OCI-LY1 (cell line): ENCODE results near the gene YDJC.

Source experiments
- H2AFZ ChIP-seq: fragments of 200-600 bp; sonication (generic), shearing (Covaris generic); 2 replicates; pipeline ENCODE4 v1.6.0; 2014; ENCODE audit warnings: antibody characterized with exemption, mild to moderate bottlenecking, low read length
- H3F3A ChIP-seq: fragments of 200-600 bp; sonication (generic), shearing (Covaris generic); 2 replicates; pipeline ENCODE4 v1.6.0; 2014; ENCODE audit warnings: mild to moderate bottlenecking, antibody characterized with exemption, low read length, moderate library complexity; ENCODE audit not compliant: insufficient read depth
- H3K27ac ChIP-seq: fragments of 200-600 bp; sonication (generic); 2 replicates; pipeline ENCODE4 v1.5.1; 2014; ENCODE audit warnings: low read length, mixed run types, mild to moderate bottlenecking, low read depth; ENCODE audit not compliant: poor library complexity, severe bottlenecking
- H3K27me3 ChIP-seq: fragments of 200-600 bp; sonication (generic); 2 replicates; pipeline ENCODE4 v1.6.0; 2014; ENCODE audit warnings: antibody characterized with exemption, mild to moderate bottlenecking, low read length, moderate library complexity; ENCODE audit not compliant: insufficient read depth
- H3K36me3 ChIP-seq: fragments of 200-600 bp; sonication (generic); 2 replicates; pipeline ENCODE4 v1.6.1; 2014; ENCODE audit warnings: mild to moderate bottlenecking, antibody characterized with exemption, low read length, moderate library complexity, mixed read lengths; ENCODE audit not compliant: insufficient read depth
- H3K4me1 ChIP-seq: fragments of 200-600 bp; sonication (generic); 2 replicates; pipeline ENCODE4 v1.5.1; 2014; ENCODE audit warnings: mild to moderate bottlenecking, low read length, moderate library complexity; ENCODE audit not compliant: insufficient read depth, severe bottlenecking
- H3K4me2 ChIP-seq: fragments of 200-600 bp; sonication (generic), shearing (Covaris generic); 2 replicates; pipeline ENCODE4 v1.6.1; 2014; ENCODE audit warnings: low read length
- H3K4me3 ChIP-seq: fragments of 200-600 bp; sonication (generic); 2 replicates; pipeline ENCODE4 v1.5.1; 2014; ENCODE audit warnings: low read length, low read depth, mild to moderate bottlenecking, mixed read lengths; ENCODE audit not compliant: poor library complexity, severe bottlenecking
- H3K79me2 ChIP-seq: fragments of 200-600 bp; shearing (Covaris generic); 2 replicates; pipeline ENCODE4 v1.6.1; 2016; ENCODE audit warnings: mixed run types, low read length, mixed read lengths; ENCODE audit not compliant: insufficient read depth
- H3K9ac ChIP-seq: fragments of 200-600 bp; sonication (generic), shearing (Covaris generic); 2 replicates; pipeline ENCODE4 v1.6.1; 2014; ENCODE audit warnings: mild to moderate bottlenecking, low read length, mixed read lengths
- H3K9me2 ChIP-seq: fragments of 200-600 bp; sonication (generic), shearing (Covaris generic); 2 replicates; pipeline ENCODE4 v1.6.1; 2014; ENCODE audit warnings: low read depth, mild to moderate bottlenecking, low read length, mixed read lengths
- H3K9me3 ChIP-seq: fragments of 200-600 bp; shearing (Covaris generic); 2 replicates; pipeline ENCODE4 v1.6.1; 2014; ENCODE audit warnings: low read length, mixed read lengths
- H4K20me1 ChIP-seq: fragments of 200-600 bp; sonication (generic), shearing (Covaris generic); 2 replicates; pipeline ENCODE4 v1.6.0; 2016; ENCODE audit warnings: mild to moderate bottlenecking, low read length; ENCODE audit not compliant: insufficient read depth
- EZH2 ChIP-seq: fragments of 200-600 bp; sonication (generic), shearing (Covaris generic); IDR thresholded peaks from 2 replicates; pipeline ENCODE4 v1.8.0; 2017; ENCODE audit warnings: borderline replicate concordance, mixed run types, mild to moderate bottlenecking, antibody characterized with exemption, low read length, moderate library complexity, mixed read lengths
- TF ChIP-seq, protein P1 (sequence below): fragments of 200-600 bp; sonication (generic), shearing (Covaris generic); IDR thresholded peaks from 2 replicates; pipeline ENCODE4 v1.5.1; 2017; ENCODE audit warnings: mild to moderate bottlenecking, antibody characterized with exemption, low read length, moderate library complexity, mixed read lengths

YDJC gene

DNA sequence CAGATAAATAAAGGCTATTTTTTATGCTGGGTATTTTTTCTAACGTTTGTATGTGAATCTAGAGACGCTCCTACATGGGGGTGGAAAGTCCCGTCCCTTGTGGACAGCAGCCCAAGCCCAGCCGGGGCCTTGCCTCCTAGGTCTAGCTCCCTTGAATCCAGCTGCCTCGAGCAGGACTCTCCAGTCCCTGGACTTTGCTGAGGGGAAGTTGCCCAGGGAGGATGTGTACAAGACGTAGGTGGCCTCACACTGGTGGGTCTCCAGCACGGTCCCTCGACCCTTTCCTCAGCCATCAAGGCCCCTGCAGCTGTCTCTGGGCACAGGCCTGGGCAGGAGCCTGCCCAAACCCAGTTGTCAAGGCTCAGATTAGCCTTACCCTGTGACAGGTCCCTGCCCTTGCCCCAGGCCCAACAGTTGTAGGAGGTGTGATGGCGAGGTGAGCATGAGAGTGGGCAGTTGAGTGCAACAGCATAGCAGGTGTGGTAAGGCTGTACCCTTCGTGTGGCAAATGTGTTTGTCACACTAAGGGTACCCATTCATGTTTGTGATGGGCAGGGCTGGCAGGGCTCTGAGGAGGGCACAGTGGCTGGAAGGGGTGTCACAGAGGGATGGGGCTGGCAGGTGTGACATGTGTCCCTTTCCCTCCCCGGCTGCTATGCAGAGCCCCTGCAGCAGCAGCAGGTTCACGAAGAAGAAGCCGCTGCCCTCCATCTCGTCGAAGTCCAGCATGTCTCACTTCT is 6.1 kb upstream of the YDJC start:
- no peaks in the 10 kb centered on the region for H4K20me1 ChIP-seq
- H3K4me1 ChIP-seq: peaks cover 3% of the 10 kb centered on the region
- H3K36me3 ChIP-seq: no peaks in the 10 kb centered on the region
- H3K79me2 ChIP-seq: no peaks in the 10 kb centered on the region
- no peaks in the 10 kb centered on the region for H3K9me2 ChIP-seq
- H3F3A ChIP-seq: no peaks in the 10 kb centered on the region
- H3K9me3 ChIP-seq: no peaks in the 10 kb centered on the region
- H3K4me2 ChIP-seq: no peak overlapping the region
- TF ChIP-seq, protein P1, sequence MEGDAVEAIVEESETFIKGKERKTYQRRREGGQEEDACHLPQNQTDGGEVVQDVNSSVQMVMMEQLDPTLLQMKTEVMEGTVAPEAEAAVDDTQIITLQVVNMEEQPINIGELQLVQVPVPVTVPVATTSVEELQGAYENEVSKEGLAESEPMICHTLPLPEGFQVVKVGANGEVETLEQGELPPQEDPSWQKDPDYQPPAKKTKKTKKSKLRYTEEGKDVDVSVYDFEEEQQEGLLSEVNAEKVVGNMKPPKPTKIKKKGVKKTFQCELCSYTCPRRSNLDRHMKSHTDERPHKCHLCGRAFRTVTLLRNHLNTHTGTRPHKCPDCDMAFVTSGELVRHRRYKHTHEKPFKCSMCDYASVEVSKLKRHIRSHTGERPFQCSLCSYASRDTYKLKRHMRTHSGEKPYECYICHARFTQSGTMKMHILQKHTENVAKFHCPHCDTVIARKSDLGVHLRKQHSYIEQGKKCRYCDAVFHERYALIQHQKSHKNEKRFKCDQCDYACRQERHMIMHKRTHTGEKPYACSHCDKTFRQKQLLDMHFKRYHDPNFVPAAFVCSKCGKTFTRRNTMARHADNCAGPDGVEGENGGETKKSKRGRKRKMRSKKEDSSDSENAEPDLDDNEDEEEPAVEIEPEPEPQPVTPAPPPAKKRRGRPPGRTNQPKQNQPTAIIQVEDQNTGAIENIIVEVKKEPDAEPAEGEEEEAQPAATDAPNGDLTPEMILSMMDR: no peak
- no peak for TF ChIP-seq EZH2
- H3K4me3 ChIP-seq: no peak overlapping the region
- no peaks in the 10 kb centered on the region; the same call in 1 of the 2 replicates for H3K27me3 ChIP-seq
- no peak overlapping the region for H2AFZ ChIP-seq
- H3K27ac ChIP-seq: no peak overlapping the region
- H3K9ac ChIP-seq: no peak overlapping the region

DNA sequence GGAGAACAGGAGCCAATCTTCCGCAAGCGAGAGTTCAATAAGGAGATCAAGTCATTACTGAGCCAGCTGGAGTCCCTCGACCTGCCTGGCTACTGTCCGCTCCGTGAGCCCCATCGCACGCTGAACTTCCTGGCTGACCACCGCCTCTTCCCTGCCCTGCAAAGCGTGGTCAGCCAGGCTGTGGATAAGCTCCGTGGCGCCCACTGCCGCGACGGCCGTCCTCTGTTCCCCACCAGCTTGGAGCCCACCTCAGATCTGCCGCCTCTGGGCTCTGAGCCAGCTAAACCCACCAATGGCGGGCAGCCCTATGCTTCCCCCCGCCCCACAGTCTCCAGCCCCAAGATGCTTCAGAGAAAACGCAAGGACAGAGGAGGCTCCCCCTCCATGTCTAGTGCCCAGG is 5.0 kb upstream of the YDJC start:
- Histone ChIP-seq H3K79me2 (no peaks in the 10 kb centered on the region), H3K27me3 (no peaks in the 10 kb centered on the region; the same call in 1 of the 2 replicates), H3K27ac (no peak overlapping the region), H3K9ac (no peak overlapping the region), H3F3A (no peaks in the 10 kb centered on the region), H3K4me2 (no peak overlapping the region), H3K36me3 (no peaks in the 10 kb centered on the region), H2AFZ (no peak overlapping the region), H4K20me1 (no peaks in the 10 kb centered on the region), H3K9me3 (no peaks in the 10 kb centered on the region), H3K9me2 (no peaks in the 10 kb centered on the region), H3K4me3 (no peak overlapping the region), H3K4me1 (peaks cover 6% of the 10 kb centered on the region)
- TF ChIP-seq EZH2: no peak
- TF ChIP-seq, protein P1: no peak

DNA sequence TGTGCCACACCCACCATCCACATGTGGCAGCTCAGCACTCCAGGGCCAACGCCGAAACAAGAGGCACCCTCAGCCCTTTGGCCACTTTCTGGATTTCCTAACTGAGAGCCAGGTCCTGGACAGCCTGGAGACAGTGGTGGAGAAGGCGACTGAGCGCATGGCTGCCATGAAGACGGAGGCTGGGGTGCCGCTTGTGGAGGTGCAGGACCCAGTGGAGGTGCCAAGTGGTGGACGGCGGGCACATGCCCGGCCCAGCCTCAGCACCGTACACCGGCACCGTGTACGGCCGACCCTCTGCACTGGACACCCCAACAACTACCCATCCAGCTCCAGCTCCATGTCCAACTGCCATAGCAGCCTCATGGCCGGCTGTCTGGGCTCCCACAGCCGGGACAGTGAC is 4.3 kb upstream of the YDJC start:
- Histone ChIP-seq H3K9ac (no peak overlapping the region), H3K9me3 (no peaks in the 10 kb centered on the region), H3K4me1 (peaks cover 8% of the 10 kb centered on the region), H3K36me3 (no peaks in the 10 kb centered on the region), H3K4me3 (no peak overlapping the region), H3K4me2 (no peak overlapping the region), H3K27ac (no peak overlapping the region), H3F3A (no peaks in the 10 kb centered on the region), H4K20me1 (no peaks in the 10 kb centered on the region), H3K79me2 (no peaks in the 10 kb centered on the region), H3K9me2 (no peaks in the 10 kb centered on the region), H3K27me3 (no peaks in the 10 kb centered on the region; the same call in 1 of the 2 replicates), H2AFZ (no peak overlapping the region)
- no peak for TF ChIP-seq EZH2

DNA sequence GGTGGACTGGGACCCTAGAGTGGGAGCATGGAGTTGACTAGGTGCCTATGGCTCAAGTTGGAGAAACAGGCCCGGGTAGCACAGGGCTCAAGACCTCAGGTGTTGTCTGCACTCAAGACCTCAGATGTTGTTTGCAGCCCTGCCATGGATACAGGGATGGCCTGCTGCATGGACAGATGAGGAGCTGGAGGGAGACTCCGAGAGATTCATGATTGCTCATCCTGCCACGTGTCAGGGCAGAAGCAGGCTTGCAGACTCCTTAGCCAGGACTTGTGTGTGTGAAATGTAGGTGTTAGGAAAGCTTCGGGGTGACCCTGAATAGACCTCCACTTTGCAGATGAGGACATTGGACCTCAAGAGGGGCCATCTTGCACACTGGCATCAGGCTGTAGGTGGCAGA is 3.7 kb upstream of the YDJC start:
- Histone ChIP-seq H3K4me3 (no peak overlapping the region), H3K79me2 (no peaks in the 10 kb centered on the region), H3K36me3 (peaks cover 2% of the 10 kb centered on the region), H3K9me3 (no peaks in the 10 kb centered on the region), H3K4me2 (no peak overlapping the region), H3K9ac (no peak overlapping the region), H3F3A (no peaks in the 10 kb centered on the region), H4K20me1 (no peaks in the 10 kb centered on the region), H3K27me3 (no peaks in the 10 kb centered on the region; the same call in 1 of the 2 replicates), H3K4me1 (peaks cover 14% of the 10 kb centered on the region), H2AFZ (no peak overlapping the region), H3K27ac (no peak overlapping the region), H3K9me2 (no peaks in the 10 kb centered on the region)
- TF ChIP-seq EZH2: no peak
- TF ChIP-seq, protein P1: no peak
